B cell (primary cell): ENCODE measurements around the gene RBMS3. TPM values are rescaled to one million over a fixed set of nuclear protein-coding genes. Genes with fewer than 3 reads are reported as not detected.

Source experiments
- ATAC-seq: fragments of 200-7000 bp; cut with Tn5 transposase; one replicate; pipeline ENCODE4 v1.10.0; 2021; ENCODE audit warnings: low read depth, mild to moderate bottlenecking, moderate number of reproducible peaks, moderate library complexity
- CTCF ChIA-PET: fragments of 350-600 bp; sonication (Branson Sonifier 250); formaldehyde crosslinking; loops from one replicate; lab custom pipeline; 2021; ENCODE audit warnings: antibody characterized with exemption, inconsistent platforms; lab: Charles Lee
- POLR2A ChIA-PET: fragments of 350-600 bp; sonication (Branson Sonifier 250); formaldehyde crosslinking; loops from one replicate; lab custom pipeline; 2021; ENCODE audit warnings: antibody characterized with exemption; lab: Charles Lee
- DNase-seq: peaks from one replicate; pipeline ENCODE4 v3.0.0; 2013
- H2AFZ ChIP-seq: 2 replicates; pipeline ENCODE4 v1.6.1; 2012; ENCODE audit warnings: mild to moderate bottlenecking, low read depth, low read length; ENCODE audit not compliant: insufficient read depth, poor library complexity, severe bottlenecking
- H3K27ac ChIP-seq, 2 donors: 1 replicate in 1 of 2; 2 replicates in 1 of 2; pipeline ENCODE4 v1.5.1; 2012 to 2013; ENCODE audit warnings: low read length in 2 of 2, mild to moderate bottlenecking in 2 of 2, moderate library complexity in 1 of 2
- H3K27me3 ChIP-seq, 4 experiments: fragments of 200-600 bp in 1 of 4; sonication (generic) in 1 of 4; replicated peaks in 1 of 4; 1 replicate in 2 of 4; 2 replicates in 2 of 4; pipeline versions ENCODE4 v1.6.1 to v1.7.0; 2013 to 2016; ENCODE audit warnings: low read length in 3 of 4, mild to moderate bottlenecking in 2 of 4, mixed read lengths in 1 of 4, moderate library complexity in 1 of 4; ENCODE audit not compliant: insufficient read depth in 4 of 4, control insufficient read depth in 3 of 4; ENCODE audit errors: control extremely low read depth in 1 of 4
- H3K36me3 ChIP-seq, 2 experiments: replicated peaks in 1 of 2; 1 replicate in 1 of 2; 2 replicates in 1 of 2; pipeline versions ENCODE4 v1.6.1 to v1.7.1; 2013; ENCODE audit warnings: low read length in 1 of 2; ENCODE audit not compliant: insufficient read depth in 2 of 2, control insufficient read depth in 1 of 2; ENCODE audit errors: control extremely low read depth in 1 of 2, extremely low read depth in 1 of 2
- H3K4me1 ChIP-seq, 2 donors: fragments of 200-600 bp in 1 of 2; sonication (generic) in 1 of 2; 1 replicate in 1 of 2; 2 replicates in 1 of 2; pipeline versions ENCODE4 v1.5.1 to v1.6.1; 2013 to 2017; ENCODE audit warnings: low read length in 2 of 2; ENCODE audit not compliant: control insufficient read depth in 2 of 2, insufficient read depth in 2 of 2
- H3K4me2 ChIP-seq: replicated peaks from 2 replicates; pipeline ENCODE3; 2012; ENCODE audit warnings: mild to moderate bottlenecking, low read depth, low read length; ENCODE audit not compliant: poor library complexity, severe bottlenecking
- H3K4me3 ChIP-seq, 5 experiments: fragments of 200-600 bp in 1 of 5; sonication (generic) in 1 of 5; 1 replicate in 3 of 5; 2 replicates in 2 of 5; pipeline versions ENCODE4 v1.5.1 to v1.7.0; 2011 to 2016; ENCODE audit warnings: low read length in 4 of 5, mild to moderate bottlenecking in 4 of 5, low read depth in 2 of 5, control low read depth in 1 of 5, moderate library complexity in 1 of 5; ENCODE audit not compliant: insufficient read depth in 1 of 5; ENCODE audit errors: control extremely low read depth in 1 of 5, extremely low read depth in 1 of 5
- H3K79me2 ChIP-seq: fragments of 200-600 bp; sonication (generic); one replicate; pipeline ENCODE4 v1.6.0; 2016; ENCODE audit warnings: low read length; ENCODE audit not compliant: control insufficient read depth, insufficient read depth
- H3K9ac ChIP-seq: fragments of 200-600 bp; sonication (generic); 2 replicates; pipeline ENCODE4 v1.6.1; 2017; ENCODE audit warnings: mild to moderate bottlenecking, low read length, moderate library complexity
- H3K9me3 ChIP-seq, 3 donors: one replicate each; pipeline versions ENCODE4 v1.6.1 to v1.7.1; 2013; ENCODE audit warnings: low read length in 2 of 3; ENCODE audit not compliant: control insufficient read depth in 2 of 3, insufficient read depth in 1 of 3; ENCODE audit errors: control extremely low read depth in 1 of 3
- H4K20me1 ChIP-seq: 2 replicates; pipeline ENCODE4 v1.6.0; 2012; ENCODE audit warnings: mild to moderate bottlenecking, low read length; ENCODE audit not compliant: insufficient read depth, control insufficient read depth, poor library complexity, severe bottlenecking
- H3K27ac Mint-ChIP-seq: one replicate; pipeline ENCODE4 v1.8.0; 2021; ENCODE audit warnings: mixed read lengths
- H3K27me3 Mint-ChIP-seq: one replicate; pipeline ENCODE4 v1.8.0; 2021; ENCODE audit warnings: mixed read lengths
- H3K4me1 Mint-ChIP-seq: one replicate; pipeline ENCODE4 v1.8.0; 2021; ENCODE audit warnings: mixed read lengths
- H3K4me3 Mint-ChIP-seq: one replicate; pipeline ENCODE4 v1.8.0; 2021; ENCODE audit warnings: mixed read lengths
- H3K9me3 Mint-ChIP-seq: one replicate; pipeline ENCODE4 v1.8.0; 2022; ENCODE audit warnings: mixed read lengths; ENCODE audit not compliant: insufficient read depth
- CTCF ChIP-seq: fragments of 200-600 bp; IDR thresholded peaks from one replicate; pipeline ENCODE4 v1.8.0; 2022; ENCODE audit warnings: antibody characterized with exemption, mild to moderate bottlenecking
- EZH2 ChIP-seq: IDR thresholded peaks from 2 replicates; pipeline ENCODE4 v1.6.1; 2012; ENCODE audit warnings: borderline replicate concordance, low read depth, mild to moderate bottlenecking, moderate library complexity, low read length; ENCODE audit not compliant: insufficient read depth, poor library complexity, severe bottlenecking
- WGBS: methylation state at CpG from one replicate; pipeline ENCODE4 v1.1.5; 2013; ENCODE audit warnings: missing lambda C conversion rate; ENCODE audit not compliant: insufficient coverage; 5-methylcytosine and 5-hydroxymethylcytosine counted together
- intact Hi-C: fragments of 100-400 bp; cut with micrococcal nuclease; formaldehyde crosslinking; loops from one replicate; pipeline ENCODE4 v1.10.0; 2022
- polyA plus RNA-seq: library from polyadenylated mRNA; depleted of rRNA; stranded (reverse); fragments of >200 nt; gene quantifications from 2 replicates; pipeline ENCODE4 v1.2.3, GENCODE V29; 2012
- total RNA-seq, 2 donors: library from RNA; stranded (reverse); fragments of 120-200 nt in 1 of 2; gene quantifications; 1 replicate in 1 of 2; 2 replicates in 1 of 2; pipeline versions ENCODE4 v1.2.3 to v1.2.4, GENCODE V29; 2013 to 2022

Gene RBMS3
- total and polyA plus RNA-seq, 2 donors (not counting 1 experiment from before 2014, with no cell fraction given) = not detected

DNA sequence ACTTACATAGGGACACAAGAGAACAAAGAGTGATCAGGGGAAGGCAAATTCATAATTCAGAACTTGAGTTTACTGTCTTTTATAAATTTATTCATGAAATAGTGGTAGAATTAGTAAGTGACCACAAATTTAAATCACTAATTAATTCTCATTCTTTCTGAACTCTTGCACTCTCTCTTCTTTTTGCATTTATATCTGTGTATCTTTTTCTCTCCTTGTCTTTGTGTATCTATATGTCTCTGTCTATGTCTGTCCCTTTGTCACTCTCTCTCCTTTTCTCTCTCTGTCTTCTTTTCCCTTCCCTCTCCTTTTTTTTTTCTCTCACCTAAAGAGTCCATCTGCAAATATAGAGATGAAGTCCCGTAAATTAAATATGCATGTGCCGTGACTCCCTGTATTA is 31.5 kb downstream of the RBMS3 start:
- ChIA-PET CTCF (no interaction called here), POLR2A (no interaction called here)
- intact Hi-C loops = no loop called here
- no peak overlapping the region for H3K4me2 ChIP-seq
- H2AFZ ChIP-seq = no peak overlapping the region
- DNase-seq = no peak
- H4K20me1 ChIP-seq = no peaks in the 10 kb centered on the region
- H3K9ac ChIP-seq = no peak overlapping the region
- no peak overlapping the region for H3K27ac ChIP-seq
- H3K9me3 Mint-ChIP-seq = no peaks in the 10 kb centered on the region
- TF ChIP-seq EZH2 = no peak
- TF ChIP-seq CTCF = no peak
- H3K4me3 Mint-ChIP-seq = no peak overlapping the region
- H3K4me1 Mint-ChIP-seq = no peaks in the 10 kb centered on the region
- no peak overlapping the region for H3K27ac Mint-ChIP-seq
- no peak overlapping the region for H3K4me3 ChIP-seq
- no peaks in the 10 kb centered on the region for H3K9me3 ChIP-seq
- 100% methylated on average over 2 of the region's 2 CpGs for WGBS
- no peaks in the 10 kb centered on the region for H3K4me1 ChIP-seq
- no peaks in the 10 kb centered on the region for H3K79me2 ChIP-seq
- no peak for ATAC-seq
- no peaks in the 10 kb centered on the region for H3K27me3 Mint-ChIP-seq
- H3K36me3 ChIP-seq = no peaks in the 10 kb centered on the region
- H3K27me3 ChIP-seq = no peaks in the 10 kb centered on the region

DNA sequence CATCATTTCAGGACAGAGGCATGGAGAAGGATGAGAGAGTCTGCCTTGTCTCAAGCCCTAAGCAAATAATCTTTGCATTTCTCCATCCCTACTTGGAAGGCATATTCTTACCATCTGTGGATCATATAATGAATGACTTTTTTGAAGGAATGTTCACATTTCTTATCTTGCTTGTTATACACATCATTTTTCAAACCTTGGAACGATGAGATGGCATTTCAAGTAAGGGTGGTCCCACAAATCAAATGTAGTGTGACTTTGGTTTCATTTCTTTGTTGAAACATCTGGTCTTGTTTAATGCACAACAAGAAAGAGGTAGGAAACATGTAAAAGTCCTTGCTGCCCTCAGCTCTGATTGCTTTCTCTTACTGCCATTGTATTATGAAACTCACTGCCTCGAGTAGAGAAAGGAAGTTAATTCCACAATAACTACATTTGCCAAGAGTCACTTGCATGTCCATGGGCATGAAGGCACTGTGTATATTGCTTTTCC is 32.1 kb downstream of the RBMS3 start:
- Histone ChIP-seq H3K9ac (no peak overlapping the region), H3K4me1 (no peaks in the 10 kb centered on the region), H3K36me3 (no peaks in the 10 kb centered on the region), H3K4me3 (no peak overlapping the region), H3K79me2 (no peaks in the 10 kb centered on the region), H3K4me2 (no peak overlapping the region), H3K9me3 (no peaks in the 10 kb centered on the region), H3K27me3 (no peaks in the 10 kb centered on the region), H3K27ac (no peak overlapping the region), H2AFZ (no peak overlapping the region), H4K20me1 (no peaks in the 10 kb centered on the region)
- WGBS = no CpG with 5 or more reads among the region's 2 CpGs
- no peak for TF ChIP-seq CTCF
- TF ChIP-seq EZH2 = no peak
- no peak for DNase-seq
- H3K27me3 Mint-ChIP-seq = no peaks in the 10 kb centered on the region
- intact Hi-C loops = no loop called here
- H3K27ac Mint-ChIP-seq = no peak overlapping the region
- no peaks in the 10 kb centered on the region for H3K9me3 Mint-ChIP-seq
- no peaks in the 10 kb centered on the region for H3K4me1 Mint-ChIP-seq
- CTCF ChIA-PET = no interaction called here
- POLR2A ChIA-PET = no interaction called here
- H3K4me3 Mint-ChIP-seq = no peak overlapping the region
- no peak for ATAC-seq
